ENCODE results near the gene CD2BP2.

Gene CD2BP2

DNA sequence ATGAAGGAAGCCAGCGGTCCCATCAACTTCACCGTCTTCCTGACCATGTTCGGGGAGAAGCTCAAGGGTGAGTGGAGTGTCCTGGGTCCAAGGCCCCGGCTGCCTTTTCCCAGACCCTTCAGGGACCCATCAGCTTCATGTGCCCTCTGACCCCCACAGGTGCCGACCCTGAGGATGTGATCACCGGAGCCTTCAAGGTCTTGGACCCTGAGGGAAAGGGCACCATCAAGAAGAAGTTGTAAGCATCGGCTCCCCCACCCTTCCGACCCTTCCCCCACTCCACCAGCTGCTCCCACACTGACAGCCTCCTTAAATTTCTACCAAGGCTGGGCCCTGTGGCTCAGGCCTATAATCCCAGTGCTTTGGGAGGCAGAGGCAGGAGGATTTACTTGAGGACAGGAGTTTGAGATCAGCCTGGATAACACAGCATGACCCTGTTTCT lies 21.4 kb upstream of the CD2BP2 start:
- no peak for DNase-seq (ENCODE audit: low read depth)
- TF ChIP-seq CTCF (conservative IDR thresholded peaks at IDR 0.05; ENCODE audit: low read length) = no peak
- no peak overlapping the region for H3K4me3 ChIP-seq (ENCODE audit: low read length)

- no peak for DNase-seq (ENCODE audit: low read depth)
- H3K4me3 ChIP-seq (ENCODE audit: low read length) = no peak overlapping the region
- no peak for TF ChIP-seq CTCF (conservative IDR thresholded peaks at IDR 0.05; ENCODE audit: low read length)
Observed at GRCh38 chr16:30375864-30376263, 20.8 kb upstream of the CD2BP2 start.

GRCh38 chr16:30374538-30374937 lies 19.4 kb upstream of the CD2BP2 start, which contains the start of gene MYL11:
TSS of gene MYL11 (plus strand) at chr16:30374802. CDS start at chr16:30374858, 56 bp downstream.
- TF ChIP-seq CTCF (conservative IDR thresholded peaks at IDR 0.05; ENCODE audit: low read length) = no peak

DNA sequence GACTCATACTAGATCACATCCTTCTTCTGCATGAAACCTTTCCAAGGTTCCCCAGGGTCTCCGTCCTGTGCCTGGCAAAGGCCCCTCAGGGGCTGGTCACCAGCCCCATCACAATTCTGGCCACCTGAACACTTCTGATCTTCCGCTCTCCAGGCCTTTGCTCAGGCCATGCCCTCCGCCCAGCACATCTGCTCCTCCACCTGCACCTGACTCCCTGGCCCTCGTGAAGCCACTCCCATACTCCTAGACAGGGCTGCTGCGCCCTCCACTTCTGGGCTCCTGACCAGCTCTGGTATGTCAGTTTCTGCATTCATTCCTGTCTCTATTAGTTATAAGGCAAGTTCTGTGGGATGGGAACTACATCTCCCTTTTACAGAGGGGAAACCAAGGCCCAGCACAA lies 17.6 kb upstream of the CD2BP2 start:
- H3K4me3 ChIP-seq (ENCODE audit: low read length) = no peak overlapping the region
- no peak for DNase-seq (ENCODE audit: low read depth)
- TF ChIP-seq CTCF (conservative IDR thresholded peaks at IDR 0.05; ENCODE audit: low read length) = no peak

More at GRCh38 chr16:30374538-30374937, 19.4 kb upstream of the CD2BP2 start, which contains the start of gene MYL11:
- no peak within 1 kb of the TSS for H3K4me3 ChIP-seq (ENCODE audit: low read length)
- no peak for DNase-seq (ENCODE audit: low read depth)

- H3K4me3 ChIP-seq (ENCODE audit: low read length) = no peak overlapping the region
- TF ChIP-seq CTCF (conservative IDR thresholded peaks at IDR 0.05; ENCODE audit: low read length) = no peak
Observed at GRCh38 chr16:30372038-30372712, 17.1 kb upstream of the CD2BP2 start.

GRCh38 chr16:30371248-30371816 lies 16.2 kb upstream of the CD2BP2 start:
- peak overlapping the region; percentile 71 for H3K4me3 ChIP-seq (ENCODE audit: low read length)
- no peak for DNase-seq (ENCODE audit: low read depth)
- no peak for TF ChIP-seq CTCF (conservative IDR thresholded peaks at IDR 0.05; ENCODE audit: low read length)

More at GRCh38 chr16:30372038-30372712, 17.1 kb upstream of the CD2BP2 start:
- DNase-seq (ENCODE audit: low read depth) = no peak

Data from AG10803 (cell line).